Measurements from ENCODE around the gene NRARP.
A peak's percentile ranks its signal among the peaks of the same experiment; 100 is the strongest.

Gene NRARP

DNA sequence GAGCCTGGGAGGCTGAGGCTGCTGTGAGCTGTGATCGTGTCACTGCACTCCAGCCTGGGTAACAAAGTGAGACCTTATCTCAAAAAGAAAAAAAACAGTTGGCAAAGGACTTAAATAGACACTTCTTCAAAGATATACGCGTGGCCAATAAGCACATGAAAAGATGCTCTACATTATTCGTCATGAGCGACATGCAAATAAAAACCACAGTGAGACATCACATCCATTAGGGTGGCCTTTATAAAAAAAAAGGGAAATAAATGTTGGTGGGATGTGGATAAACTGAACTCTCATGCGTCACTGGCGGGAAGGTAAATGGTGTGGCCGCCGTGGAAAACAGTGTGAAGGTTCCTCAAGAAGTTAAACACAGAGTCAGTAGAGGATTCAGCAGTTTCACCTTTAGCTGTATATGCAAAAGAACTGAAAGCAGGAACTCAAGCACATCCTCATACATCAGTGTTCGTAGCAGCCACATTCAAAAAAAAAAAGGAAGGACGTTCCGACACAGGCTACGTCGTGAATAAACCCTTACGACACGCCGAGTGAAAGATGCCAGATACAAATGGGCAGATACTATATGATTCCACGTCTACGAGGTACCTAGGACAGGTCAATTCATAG is 24.5 kb upstream of the NRARP start:
- TF ChIP-seq, protein P1, sequence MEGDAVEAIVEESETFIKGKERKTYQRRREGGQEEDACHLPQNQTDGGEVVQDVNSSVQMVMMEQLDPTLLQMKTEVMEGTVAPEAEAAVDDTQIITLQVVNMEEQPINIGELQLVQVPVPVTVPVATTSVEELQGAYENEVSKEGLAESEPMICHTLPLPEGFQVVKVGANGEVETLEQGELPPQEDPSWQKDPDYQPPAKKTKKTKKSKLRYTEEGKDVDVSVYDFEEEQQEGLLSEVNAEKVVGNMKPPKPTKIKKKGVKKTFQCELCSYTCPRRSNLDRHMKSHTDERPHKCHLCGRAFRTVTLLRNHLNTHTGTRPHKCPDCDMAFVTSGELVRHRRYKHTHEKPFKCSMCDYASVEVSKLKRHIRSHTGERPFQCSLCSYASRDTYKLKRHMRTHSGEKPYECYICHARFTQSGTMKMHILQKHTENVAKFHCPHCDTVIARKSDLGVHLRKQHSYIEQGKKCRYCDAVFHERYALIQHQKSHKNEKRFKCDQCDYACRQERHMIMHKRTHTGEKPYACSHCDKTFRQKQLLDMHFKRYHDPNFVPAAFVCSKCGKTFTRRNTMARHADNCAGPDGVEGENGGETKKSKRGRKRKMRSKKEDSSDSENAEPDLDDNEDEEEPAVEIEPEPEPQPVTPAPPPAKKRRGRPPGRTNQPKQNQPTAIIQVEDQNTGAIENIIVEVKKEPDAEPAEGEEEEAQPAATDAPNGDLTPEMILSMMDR (IDR thresholded peaks at IDR 0.05; ENCODE audit: insufficient read depth, low read depth, low read length, missing control alignments), result no peak
- DNase-seq (ENCODE audit: low read depth), result peak; percentile 63
- no peak overlapping the region for H3K4me3 ChIP-seq (ENCODE audit: low read depth, low read length)

DNA sequence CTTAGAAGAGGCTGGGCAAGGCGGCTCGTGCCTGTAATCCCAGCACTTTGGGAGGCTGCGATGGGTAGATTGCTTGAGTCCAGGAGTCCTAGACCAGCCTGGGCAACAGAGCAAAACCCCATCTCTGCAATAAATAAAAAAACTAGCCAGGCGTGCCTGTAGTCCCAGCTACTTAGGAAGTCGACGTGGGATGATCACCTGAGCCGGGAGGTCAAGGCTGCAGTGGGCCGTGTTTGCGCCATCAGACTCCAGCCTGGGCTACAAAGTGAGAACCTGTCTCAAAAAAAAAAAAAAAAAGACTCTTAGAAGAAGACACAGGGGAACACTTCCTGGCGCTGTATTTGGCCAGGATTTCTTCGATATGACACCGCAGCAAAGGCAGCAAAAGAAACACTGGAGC is 23.7 kb upstream of the NRARP start:
- H3K4me3 ChIP-seq (ENCODE audit: low read depth, low read length), result no peak overlapping the region
- no peak for DNase-seq (ENCODE audit: low read depth)
- TF ChIP-seq, protein P1 (IDR thresholded peaks at IDR 0.05; ENCODE audit: insufficient read depth, low read depth, low read length, missing control alignments), result no peak

DNA sequence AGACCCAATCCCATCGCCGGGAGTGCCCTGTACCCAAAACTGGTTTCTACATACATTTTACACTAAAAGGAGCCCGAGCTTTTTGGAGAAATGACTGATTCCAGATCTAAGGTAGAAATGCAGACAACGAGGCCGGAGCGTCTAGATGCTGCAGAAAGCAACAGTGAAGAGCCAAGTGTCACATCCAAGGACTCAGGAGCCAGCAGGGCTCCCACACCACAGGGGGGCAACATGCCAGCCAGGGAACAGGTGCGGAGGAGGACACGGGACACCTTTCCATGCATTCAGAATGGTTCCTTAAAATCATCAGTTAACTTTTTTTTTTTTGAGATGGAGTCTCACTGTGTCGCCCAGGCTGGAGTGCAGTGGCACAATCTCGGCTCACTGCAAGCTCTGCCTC is 23.1 kb upstream of the NRARP start:
- DNase-seq (ENCODE audit: low read depth), result no peak
- TF ChIP-seq, protein P1 (IDR thresholded peaks at IDR 0.05; ENCODE audit: insufficient read depth, low read depth, low read length, missing control alignments), result no peak
- H3K4me3 ChIP-seq (ENCODE audit: low read depth, low read length), result no peak overlapping the region

DNA sequence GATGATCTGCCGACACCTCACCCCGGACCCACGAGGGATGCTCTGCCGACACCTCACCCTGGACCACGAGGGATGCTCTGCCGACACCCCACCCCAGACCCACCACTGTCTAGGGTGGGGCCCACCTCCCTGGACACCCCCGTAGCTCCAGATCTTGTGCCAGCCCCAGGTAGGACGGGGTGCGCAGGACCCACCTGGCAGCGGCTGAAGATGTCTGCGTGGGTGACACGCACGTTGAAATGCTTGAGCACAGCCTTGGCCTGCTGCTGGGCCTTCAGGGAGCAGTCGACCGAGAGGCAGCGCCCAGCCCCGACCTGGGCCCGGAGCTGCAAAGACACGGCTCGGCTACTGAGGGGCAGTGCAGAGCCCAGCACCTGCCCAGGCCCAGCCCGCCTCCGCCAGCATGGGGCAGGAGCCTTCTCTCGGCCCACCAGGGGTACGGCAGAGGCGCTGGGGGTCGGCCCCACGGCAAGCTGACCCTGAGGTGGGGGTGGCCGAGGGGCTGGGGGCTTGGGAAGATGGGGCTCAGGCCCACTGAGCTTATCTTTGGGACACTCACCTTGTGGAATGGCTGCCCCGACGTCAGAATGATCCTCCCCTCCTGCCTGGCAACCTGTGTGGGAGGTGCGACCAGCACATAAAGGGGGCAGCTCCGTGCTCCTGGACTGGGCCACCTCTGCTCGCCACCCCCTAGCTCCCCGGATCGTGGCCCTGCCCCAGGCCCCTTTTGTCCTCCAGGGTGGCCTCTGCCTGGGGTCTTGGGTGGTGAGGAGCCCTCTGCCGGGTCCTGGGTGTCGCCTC is 21.7 kb upstream of the NRARP start:
- no peak overlapping the region for H3K4me3 ChIP-seq (ENCODE audit: low read depth, low read length)
- no peak for DNase-seq (ENCODE audit: low read depth)
- TF ChIP-seq, protein P1 (IDR thresholded peaks at IDR 0.05; ENCODE audit: insufficient read depth, low read depth, low read length, missing control alignments), result no peak

DNA sequence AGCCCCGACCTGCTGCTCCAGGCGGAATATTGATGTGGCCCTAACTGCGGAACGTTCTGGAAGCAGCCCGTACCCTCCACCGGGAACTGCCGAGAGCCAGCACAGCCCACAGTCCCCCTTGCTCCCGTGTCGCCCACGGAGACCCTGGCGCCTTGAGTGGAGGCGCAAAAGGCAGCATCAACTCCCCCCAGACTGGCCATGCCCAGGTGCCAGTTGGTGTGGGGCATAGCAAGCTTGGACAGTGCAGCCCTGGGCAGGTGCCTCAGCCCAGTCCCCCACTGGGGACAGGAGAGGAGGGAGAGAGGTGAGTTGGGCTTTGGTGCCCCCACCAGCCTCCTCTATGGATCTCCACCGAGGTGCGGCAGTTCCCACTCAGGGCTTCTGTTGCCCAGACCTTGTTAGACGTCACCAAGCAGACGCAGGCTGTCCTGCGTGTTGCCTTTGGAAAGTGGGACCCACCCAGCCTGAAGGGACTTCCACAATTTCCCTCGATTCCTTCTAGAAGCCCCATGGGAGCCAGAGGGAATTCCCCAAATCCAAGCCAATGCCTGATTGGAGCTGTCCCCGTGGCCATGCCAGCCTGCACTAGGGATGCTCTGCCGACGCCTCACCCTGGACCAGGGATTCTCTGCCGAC is 19.8 kb upstream of the NRARP start:
- TF ChIP-seq, protein P1 (IDR thresholded peaks at IDR 0.05; ENCODE audit: insufficient read depth, low read depth, low read length, missing control alignments), result no peak
- H3K4me3 ChIP-seq (ENCODE audit: low read depth, low read length), result no peak overlapping the region
- no peak for DNase-seq (ENCODE audit: low read depth)

DNA sequence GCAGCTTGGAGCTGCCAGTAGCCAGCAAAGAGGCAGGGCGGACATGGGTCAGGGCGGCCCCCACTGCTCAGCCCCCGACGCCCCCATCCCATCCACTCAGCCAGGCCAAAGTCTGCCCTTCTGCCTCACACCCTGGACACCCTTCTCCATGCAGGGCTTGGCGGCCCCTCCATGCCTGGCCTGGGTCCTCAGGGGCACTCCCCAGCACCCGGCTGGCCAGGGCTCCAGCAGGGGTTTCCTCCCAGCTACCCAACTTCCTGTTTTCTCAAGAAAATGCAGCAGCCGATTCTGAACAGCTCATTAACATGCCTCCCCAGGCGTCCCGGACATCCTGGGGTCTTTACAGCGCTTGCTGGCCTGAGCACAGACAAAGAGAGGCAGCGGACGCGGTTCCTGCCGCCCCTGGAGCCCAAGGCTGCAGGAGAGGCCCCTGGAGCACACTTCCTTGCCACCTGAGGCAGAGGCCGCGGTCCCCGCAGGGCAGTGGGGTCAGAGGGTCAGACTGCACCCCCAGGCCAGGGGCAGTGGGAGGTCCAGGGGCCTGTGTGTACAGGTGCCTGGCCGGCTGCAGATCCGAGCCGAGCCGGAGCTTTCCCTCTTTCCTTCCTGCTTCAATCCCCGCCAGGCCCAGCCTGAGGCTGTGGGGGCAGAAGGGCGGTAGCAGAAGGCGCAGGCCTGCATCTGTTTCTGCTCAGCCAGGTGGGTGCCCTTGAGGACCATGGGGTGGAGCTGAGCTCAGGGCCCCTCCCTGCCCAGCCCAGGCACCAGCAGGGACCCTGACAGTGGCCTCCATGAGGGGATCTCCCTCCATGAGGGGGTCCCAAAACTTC is 18.7 kb upstream of the NRARP start:
- no peak overlapping the region for H3K4me3 ChIP-seq (ENCODE audit: low read depth, low read length)
- TF ChIP-seq, protein P1 (IDR thresholded peaks at IDR 0.05; ENCODE audit: insufficient read depth, low read depth, low read length, missing control alignments), result no peak
- DNase-seq (ENCODE audit: low read depth), result peak; percentile 52

All from GM12865 (cell line).